ENCODE results near the gene PRDM1. TPM values are rescaled to one million over a fixed set of nuclear protein-coding genes. Genes with fewer than 3 reads are reported as not detected.

PRDM1 gene
- total RNA-seq, 1 donor from 2014 or later: 2.7 TPM

GRCh38 chr6:106117579-106117978 is 31.4 kb downstream of the PRDM1 start:
- TF ChIP-seq CTCF (IDR thresholded peaks at IDR 0.05; ENCODE audit: insufficient read depth, low read length, poor library complexity, severe bottlenecking): no peak
- Histone ChIP-seq H3K36me3 (ENCODE audit: control insufficient read depth, insufficient read depth, low read length) (no peaks in the 10 kb centered on the region), H3K4me3 (ENCODE audit: low read depth, low read length) (no peak overlapping the region), H3K27me3 (ENCODE audit: control insufficient read depth, insufficient read depth, low read length) (no peaks in the 10 kb centered on the region)
- no peak for DNase-seq (ENCODE audit: low read depth)

- Histone ChIP-seq H3K4me3 (ENCODE audit: low read depth, low read length) (no peak overlapping the region), H3K27me3 (ENCODE audit: control insufficient read depth, insufficient read depth, low read length) (no peaks in the 10 kb centered on the region), H3K36me3 (ENCODE audit: control insufficient read depth, insufficient read depth, low read length) (no peaks in the 10 kb centered on the region)
- no peak for DNase-seq (ENCODE audit: low read depth)
- no peak for TF ChIP-seq CTCF (IDR thresholded peaks at IDR 0.05; ENCODE audit: insufficient read depth, low read length, poor library complexity, severe bottlenecking)
These were observed 32.8 kb downstream of the PRDM1 start for GRCh38 chr6:106118835-106119431.

GRCh38 chr6:106119546-106119945 is 33.4 kb downstream of the PRDM1 start:
- DNase-seq (ENCODE audit: low read depth): no peak
- Histone ChIP-seq H3K4me3 (ENCODE audit: low read depth, low read length) (no peak overlapping the region), H3K36me3 (ENCODE audit: control insufficient read depth, insufficient read depth, low read length) (no peaks in the 10 kb centered on the region), H3K27me3 (ENCODE audit: control insufficient read depth, insufficient read depth, low read length) (no peaks in the 10 kb centered on the region)
- no peak for TF ChIP-seq CTCF (IDR thresholded peaks at IDR 0.05; ENCODE audit: insufficient read depth, low read length, poor library complexity, severe bottlenecking)

GRCh38 chr6:106120006-106120405 is 33.9 kb downstream of the PRDM1 start:
- Histone ChIP-seq H3K36me3 (ENCODE audit: control insufficient read depth, insufficient read depth, low read length) (no peaks in the 10 kb centered on the region), H3K4me3 (ENCODE audit: low read depth, low read length) (no peak overlapping the region), H3K27me3 (ENCODE audit: control insufficient read depth, insufficient read depth, low read length) (no peaks in the 10 kb centered on the region)
- no peak for DNase-seq (ENCODE audit: low read depth)
- no peak for TF ChIP-seq CTCF (IDR thresholded peaks at IDR 0.05; ENCODE audit: insufficient read depth, low read length, poor library complexity, severe bottlenecking)

DNA sequence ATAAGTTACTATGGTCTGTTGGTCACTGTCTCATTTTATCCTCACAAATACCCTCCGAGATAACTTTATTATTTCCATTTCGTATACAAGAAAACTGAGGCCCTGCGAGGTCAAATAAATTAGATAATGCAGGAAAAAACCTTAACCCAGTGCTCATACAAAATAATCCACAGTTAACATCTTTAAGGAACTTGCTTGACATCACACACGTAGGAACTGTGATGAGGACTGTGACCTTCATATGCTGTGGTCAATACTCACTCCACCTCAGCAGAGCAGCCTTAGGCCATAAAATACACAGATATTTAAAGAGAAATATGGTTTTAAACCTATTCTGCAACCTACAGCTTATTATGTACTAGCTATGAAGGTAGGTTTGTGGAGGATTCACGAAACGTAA is 34.3 kb downstream of the PRDM1 start:
- TF ChIP-seq CTCF (IDR thresholded peaks at IDR 0.05; ENCODE audit: insufficient read depth, low read length, poor library complexity, severe bottlenecking): no peak
- no peaks in the 10 kb centered on the region for H3K27me3 ChIP-seq (ENCODE audit: control insufficient read depth, insufficient read depth, low read length)
- no peaks in the 10 kb centered on the region for H3K36me3 ChIP-seq (ENCODE audit: control insufficient read depth, insufficient read depth, low read length)
- no peak overlapping the region for H3K4me3 ChIP-seq (ENCODE audit: low read depth, low read length)
- DNase-seq (ENCODE audit: low read depth): no peak

DNA sequence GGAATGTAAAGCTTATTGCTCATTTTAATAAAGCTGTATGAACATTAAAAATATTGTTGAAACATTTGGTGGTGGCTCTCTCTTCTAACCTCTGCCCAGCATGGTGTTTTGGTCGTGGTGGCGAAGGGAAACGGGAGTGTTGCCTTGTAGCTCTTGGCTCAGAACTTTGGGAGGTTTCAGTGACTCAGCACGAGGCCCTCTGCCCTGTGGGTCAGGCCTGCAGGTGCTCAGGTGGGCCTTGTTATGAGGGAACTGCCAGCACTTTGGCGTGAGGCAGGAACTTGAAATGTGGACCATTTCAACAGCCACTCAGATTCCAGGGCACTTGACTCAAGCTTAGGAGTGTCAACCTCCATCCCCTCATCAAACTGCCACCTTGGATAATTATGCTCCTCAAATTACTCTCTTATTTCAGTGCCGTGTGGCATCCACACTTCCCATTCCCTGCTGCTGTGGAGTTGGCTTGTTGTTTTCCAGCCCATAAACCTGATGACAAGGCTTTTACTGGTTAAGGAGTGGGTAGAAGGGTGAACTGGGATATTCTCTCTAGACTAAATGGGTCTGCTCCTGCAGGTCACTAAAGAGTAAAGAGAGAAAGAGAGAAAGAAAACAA is 36.3 kb downstream of the PRDM1 start:
- Histone ChIP-seq H3K27me3 (ENCODE audit: control insufficient read depth, insufficient read depth, low read length) (no peaks in the 10 kb centered on the region), H3K36me3 (ENCODE audit: control insufficient read depth, insufficient read depth, low read length) (no peaks in the 10 kb centered on the region), H3K4me3 (ENCODE audit: low read depth, low read length) (no peak overlapping the region)
- no peak for TF ChIP-seq CTCF (IDR thresholded peaks at IDR 0.05; ENCODE audit: insufficient read depth, low read length, poor library complexity, severe bottlenecking)
- no peak for DNase-seq (ENCODE audit: low read depth)
